SK-N-SH (cell line): ENCODE measurements around the gene SVOP. TPM values are rescaled to one million over a fixed set of nuclear protein-coding genes. Genes with fewer than 3 reads are reported as not detected.

Experiments
- CTCF ChIA-PET: fragments of 300-600, 350-600 bp; formaldehyde crosslinking; extraction: SDS; loops from one replicate; lab custom pipeline; 2021; lab: Yijun Ruan, JAX
- POLR2A ChIA-PET: fragments of 350-600 bp; sonication (Branson Sonifier 250); formaldehyde crosslinking; extraction: SDS; loops from one replicate; lab custom pipeline; 2020; ENCODE audit warnings: antibody characterized with exemption, inconsistent platforms; lab: Yijun Ruan, JAX
- DNase-seq: peaks from one replicate; pipeline ENCODE4 v3.0.0; 2012
- H2AFZ ChIP-seq: fragments of 200-600 bp; sonication (generic); 2 replicates; pipeline ENCODE4 v1.8.1; 2016; ENCODE audit warnings: antibody characterized with exemption, mild to moderate bottlenecking, low read depth
- H3F3A ChIP-seq: fragments of 200-600 bp; sonication (generic); replicated peaks from 2 replicates; pipeline ENCODE3; 2016; ENCODE audit warnings: antibody characterized with exemption, mild to moderate bottlenecking; ENCODE audit not compliant: insufficient read depth
- H3K27ac ChIP-seq, 2 experiments: fragments of 200-500 bp in 1 of 2; fragments of 200-600 bp in 1 of 2; sonication (Bioruptor generic) in 1 of 2; sonication (generic), shearing (Covaris generic) in 1 of 2; 2 replicates each; pipeline versions ENCODE4 v1.5.1 to v1.6.1; 2014 to 2016; ENCODE audit warnings: low read depth in 2 of 2, inconsistent platforms in 1 of 2, low read length in 1 of 2, mild to moderate bottlenecking in 1 of 2, mixed read lengths in 1 of 2
- H3K27me3 ChIP-seq: fragments of 200-600 bp; sonication (generic), shearing (Covaris generic); 2 replicates; pipeline ENCODE4 v1.6.1; 2016; ENCODE audit warnings: mixed run types; ENCODE audit not compliant: insufficient read depth
- H3K36me3 ChIP-seq, 2 experiments: fragments of 200-500 bp in 1 of 2; fragments of 200-600 bp in 1 of 2; sonication (Bioruptor generic) in 1 of 2; sonication (generic) in 1 of 2; replicated peaks in 1 of 2; 2 replicates each; pipeline versions ENCODE3 to v1.5.1; 2014 to 2016; ENCODE audit warnings: low read length in 1 of 2, mild to moderate bottlenecking in 1 of 2; ENCODE audit not compliant: insufficient read depth in 2 of 2, control insufficient read depth in 1 of 2
- H3K4me1 ChIP-seq, 2 experiments: fragments of 200-500 bp in 1 of 2; fragments of 200-600 bp in 1 of 2; sonication (Bioruptor generic) in 1 of 2; sonication (generic), shearing (Covaris generic) in 1 of 2; 2 replicates each; pipeline versions ENCODE4 v1.5.1 to v1.6.1; 2014 to 2016; ENCODE audit warnings: low read depth in 1 of 2, low read length in 1 of 2, mixed run types in 1 of 2; ENCODE audit not compliant: insufficient read depth in 2 of 2, control insufficient read depth in 1 of 2
- H3K4me2 ChIP-seq: fragments of 200-600 bp; sonication (generic), shearing (Covaris generic); 2 replicates; pipeline ENCODE4 v1.6.1; 2017; ENCODE audit warnings: mixed run types
- H3K4me3 ChIP-seq, 2 experiments: fragments of 200-500 bp in 1 of 2; fragments of 200-600 bp in 1 of 2; sonication (Bioruptor generic) in 1 of 2; sonication (generic), shearing (Covaris generic) in 1 of 2; 2 replicates each; pipeline versions ENCODE4 v1.5.1 to v1.8.1; 2014 to 2016; ENCODE audit warnings: low read depth in 2 of 2, inconsistent platforms in 1 of 2, low read length in 1 of 2, mild to moderate bottlenecking in 1 of 2, mixed read lengths in 1 of 2, moderate library complexity in 1 of 2
- H3K79me2 ChIP-seq: fragments of 200-600 bp; sonication (generic); 2 replicates; pipeline ENCODE4 v1.8.1; 2017; ENCODE audit warnings: mild to moderate bottlenecking; ENCODE audit not compliant: insufficient read depth
- H3K9ac ChIP-seq: fragments of 200-600 bp; sonication (generic); 2 replicates; pipeline ENCODE4 v1.6.1; 2017; ENCODE audit warnings: mixed run types
- H3K9me2 ChIP-seq: fragments of 200-600 bp; sonication (generic); 2 replicates; pipeline ENCODE4 v1.6.1; 2017; ENCODE audit warnings: mixed run types
- H3K9me3 ChIP-seq: fragments of 200-600 bp; sonication (generic); 2 replicates; pipeline ENCODE4 v1.6.1; 2017; ENCODE audit warnings: mixed run types, mild to moderate bottlenecking, moderate library complexity
- H4K20me1 ChIP-seq: fragments of 200-600 bp; sonication (generic); 2 replicates; pipeline ENCODE4 v1.6.1; 2017; ENCODE audit warnings: mild to moderate bottlenecking, mixed run types; ENCODE audit not compliant: insufficient read depth
- FOSL2 ChIP-seq: IDR thresholded peaks from 2 replicates; pipeline ENCODE4 v1.4.0; 2012; ENCODE audit warnings: low read depth, mild to moderate bottlenecking, moderate library complexity, borderline replicate concordance
- FOXM1 ChIP-seq: IDR thresholded peaks from 2 replicates; pipeline ENCODE4 v1.4.0; 2012; ENCODE audit warnings: low read depth, mild to moderate bottlenecking
- GABPA ChIP-seq: IDR thresholded peaks from 2 replicates; pipeline ENCODE4 v1.4.0; 2012; ENCODE audit warnings: low read depth, mild to moderate bottlenecking
- GATA2 ChIP-seq: sonication (generic); formaldehyde crosslinking; IDR thresholded peaks from 2 replicates; pipeline ENCODE4 v1.5.0; 2020; ENCODE audit warnings: mild to moderate bottlenecking, missing genetic modification reagents
- IRF3 ChIP-seq: fragments of 150-350 bp; IDR thresholded peaks from 2 replicates; pipeline ENCODE4 v1.6.1; 2016; ENCODE audit warnings: mild to moderate bottlenecking, low read depth, low read length
- MEF2A ChIP-seq: IDR thresholded peaks from 2 replicates; pipeline ENCODE4 v1.4.0; 2012; ENCODE audit warnings: low read depth, borderline replicate concordance
- POLR2AphosphoS5 ChIP-seq: IDR thresholded peaks from 2 replicates; pipeline ENCODE4 v1.6.1; 2012; ENCODE audit warnings: low read depth, low read length
- RCOR1 ChIP-seq: fragments of 150-350 bp; IDR thresholded peaks from 2 replicates; pipeline ENCODE4 v1.6.1; 2017; ENCODE audit warnings: antibody characterized with exemption, low read length
- REST ChIP-seq: IDR thresholded peaks from 2 replicates; pipeline ENCODE4 v1.6.1; 2012; ENCODE audit warnings: mild to moderate bottlenecking, low read depth, low read length, moderate library complexity
- RFX5 ChIP-seq: IDR thresholded peaks from 2 replicates; pipeline ENCODE4 v1.6.1; 2012; ENCODE audit warnings: mild to moderate bottlenecking, improper control_type of control experiment, low read length
- SIN3A ChIP-seq: IDR thresholded peaks from 2 replicates; pipeline ENCODE4 v1.6.1; 2012; ENCODE audit warnings: low read depth, mild to moderate bottlenecking, low read length, moderate library complexity, borderline replicate concordance
- SMC3 ChIP-seq: IDR thresholded peaks from 2 replicates; pipeline ENCODE4 v1.6.1; 2012; ENCODE audit warnings: low read depth, low read length, improper control_type of control experiment
- TAF1 ChIP-seq: IDR thresholded peaks from 2 replicates; pipeline ENCODE4 v1.6.1; 2012; ENCODE audit warnings: low read depth, mild to moderate bottlenecking, low read length, moderate library complexity, borderline replicate concordance
- YY1 ChIP-seq: IDR thresholded peaks from 2 replicates; pipeline ENCODE4 v1.4.0; 2012; ENCODE audit warnings: low read depth, mild to moderate bottlenecking
- WGBS: methylation state at CpG from one replicate; pipeline ENCODE4 v1.1.6; 2017; ENCODE audit warnings: low lambda C conversion rate; 5-methylcytosine and 5-hydroxymethylcytosine counted together
- polyA plus RNA-seq, 3 experiments: library from polyadenylated mRNA; depleted of rRNA; stranded (reverse); fragments of >200 nt; gene quantifications; 2 replicates each; pipeline ENCODE4 v1.2.3, GENCODE V29; 2012

The SVOP gene
- polyA plus RNA-seq, 1 of the 3 experiments (the other 2 are of a cell fraction), result 0.07 TPM

GRCh38 chr12:108918206-108918605, 102.7 kb downstream of the SVOP start:
- H3K27ac ChIP-seq, result no peak overlapping the region
- H3K27me3 ChIP-seq, result no peaks in the 10 kb centered on the region
- H2AFZ ChIP-seq, result no peak overlapping the region
- no peaks in the 10 kb centered on the region for H3K9me2 ChIP-seq
- no peaks in the 10 kb centered on the region for H3K4me1 ChIP-seq
- H4K20me1 ChIP-seq, result no peaks in the 10 kb centered on the region
- no peaks in the 10 kb centered on the region for H3K36me3 ChIP-seq
- WGBS, result 19% methylated on average over 2 of the region's 2 CpGs
- no peak overlapping the region for H3K9ac ChIP-seq
- no peaks in the 10 kb centered on the region for H3K79me2 ChIP-seq
- DNase-seq, result no peak
- no peaks in the 10 kb centered on the region for H3F3A ChIP-seq
- no peaks in the 10 kb centered on the region for H3K9me3 ChIP-seq
- CTCF ChIA-PET, result interaction anchor here (2.4 kb wide), 1 partner anchor 32 kb away, joined by 8 read pairs; no protein-coding TSS in a partner anchor
- POLR2A ChIA-PET, result no interaction called here
- H3K4me2 ChIP-seq, result no peak overlapping the region
- TF ChIP-seq REST, result no peak
- no peak for TF ChIP-seq TAF1
- no peak for TF ChIP-seq YY1
- TF ChIP-seq GABPA, result no peak
- TF ChIP-seq FOXM1, result no peak
- TF ChIP-seq FOSL2, result no peak
- no peak for TF ChIP-seq RFX5
- TF ChIP-seq SIN3A, result no peak
- no peak for TF ChIP-seq SMC3
- no peak for TF ChIP-seq MEF2A
- TF ChIP-seq POLR2AphosphoS5, result no peak
- no peak for TF ChIP-seq RCOR1
- TF ChIP-seq IRF3, result no peak
- no peak for TF ChIP-seq GATA2 (CRISPR knock-in tag)
- H3K4me3 ChIP-seq, result no peak overlapping the region

- Histone ChIP-seq H4K20me1 (no peaks in the 10 kb centered on the region), H3K4me2 (no peak overlapping the region), H3K9ac (no peak overlapping the region), H3K79me2 (no peaks in the 10 kb centered on the region), H3K27ac (no peak overlapping the region), H3K9me3 (no peaks in the 10 kb centered on the region), H3K9me2 (no peaks in the 10 kb centered on the region), H3K27me3 (no peaks in the 10 kb centered on the region), H3K4me3 (no peak overlapping the region), H2AFZ (no peak overlapping the region), H3F3A (no peaks in the 10 kb centered on the region), H3K36me3 (no peaks in the 10 kb centered on the region), H3K4me1 (no peaks in the 10 kb centered on the region)
- 60% methylated on average over 2 of the region's 5 CpGs for WGBS
- no peak for TF ChIP-seq RCOR1
- DNase-seq, result no peak
- ChIA-PET CTCF (interaction anchor here (1.2 to 2.4 kb wide), 2 partner anchors 10 to 34 kb away, joined by 3 to 8 read pairs; no protein-coding TSS in a partner anchor), POLR2A (no interaction called here)
Measured at GRCh38 chr12:108916336-108916735, 104.5 kb downstream of the SVOP start.
